PC-9 (cell line): Measurements from ENCODE around the gene MSH4. TPM values are rescaled to one million over a fixed set of nuclear protein-coding genes. Genes with fewer than 3 reads are reported as not detected.

Experiments used
- BruUV-seq: library from RNA; stranded (reverse); fragments of 400-500 nt; replicated peaks from 2 replicates; lab custom pipeline; 2021; lab: Mats Ljungman, UMichigan
- CTCF ChIA-PET: fragments of 300-600 bp; sonication (Branson Sonifier 250); formaldehyde crosslinking; loops from one replicate; lab custom pipeline; 2022; ENCODE audit warnings: antibody characterized with exemption; lab: Charles Lee
- POLR2A ChIA-PET: fragments of 300-600 bp; sonication (Branson Sonifier 250); formaldehyde crosslinking; loops from one replicate; lab custom pipeline; 2022; ENCODE audit warnings: antibody characterized with exemption; ENCODE audit not compliant: unreplicated experiment; lab: Charles Lee
- DNase-seq, 2 experiments: peaks; one replicate each; pipeline versions ENCODE4 v3.0.0 to v3.0.0-alpha.2; 2015 to 2022; ENCODE audit warnings: mixed read lengths in 1 of 2
- H2AFZ ChIP-seq: fragments of 200-600 bp; sonication (generic); 2 replicates; pipeline ENCODE4 v1.8.1; 2017; ENCODE audit warnings: antibody characterized with exemption
- H3F3A ChIP-seq: fragments of 200-600 bp; sonication (generic); 2 replicates; pipeline ENCODE4 v1.8.1; 2017; ENCODE audit warnings: antibody characterized with exemption, mild to moderate bottlenecking, low read depth; ENCODE audit not compliant: insufficient read depth
- H3K27ac ChIP-seq: fragments of 200-600 bp; sonication (generic); 2 replicates; pipeline ENCODE4 v1.6.1; 2016; ENCODE audit warnings: mixed run types
- H3K27me3 ChIP-seq: fragments of 200-600 bp; sonication (generic); 2 replicates; pipeline ENCODE4 v1.6.1; 2016; ENCODE audit warnings: low read depth, mixed run types; ENCODE audit not compliant: insufficient read depth
- H3K36me3 ChIP-seq: fragments of 200-600 bp; sonication (generic); 2 replicates; pipeline ENCODE4 v1.6.1; 2016; ENCODE audit warnings: low read depth, mixed run types
- H3K4me1 ChIP-seq: fragments of 200-600 bp; sonication (generic); replicated peaks from 2 replicates; pipeline ENCODE4 v1.6.1; 2016; ENCODE audit warnings: mixed run types; ENCODE audit not compliant: insufficient read depth
- H3K4me2 ChIP-seq: fragments of 200-600 bp; sonication (generic); 2 replicates; pipeline ENCODE4 v1.6.1; 2017; ENCODE audit warnings: mixed run types
- H3K4me3 ChIP-seq: fragments of 200-600 bp; sonication (generic); 2 replicates; pipeline ENCODE4 v1.6.1; 2016; ENCODE audit warnings: mixed run types
- H3K79me2 ChIP-seq: fragments of 200-600 bp; sonication (generic); 2 replicates; pipeline ENCODE4 v1.6.1; 2017; ENCODE audit warnings: low read depth, mixed run types
- H3K9me2 ChIP-seq: fragments of 200-600 bp; sonication (generic); 2 replicates; pipeline ENCODE4 v1.8.1; 2017; ENCODE audit warnings: mild to moderate bottlenecking; ENCODE audit not compliant: insufficient read depth
- H3K9me3 ChIP-seq: fragments of 200-600 bp; sonication (generic); 2 replicates; pipeline ENCODE4 v1.8.1; 2016; ENCODE audit warnings: low read depth; ENCODE audit not compliant: insufficient read depth
- H4K20me1 ChIP-seq: fragments of 200-600 bp; sonication (generic); 2 replicates; pipeline ENCODE4 v1.8.1; 2017; ENCODE audit not compliant: insufficient read depth
- CTCF ChIP-seq: fragments of 200-600 bp; sonication (generic); conservative IDR thresholded peaks from 2 replicates; pipeline ENCODE4 v1.6.1; 2017; ENCODE audit warnings: mixed run types, antibody characterized with exemption, mild to moderate bottlenecking, moderate library complexity
- EZH2 ChIP-seq: fragments of 200-600 bp; sonication (generic); IDR thresholded peaks from 2 replicates; pipeline ENCODE4 v1.8.0; 2017; ENCODE audit warnings: antibody characterized with exemption, low read depth
- intact Hi-C: fragments of 100-400 bp; cut with micrococcal nuclease; formaldehyde crosslinking; loops from one replicate; pipeline ENCODE4 v1.10.0; 2022; ENCODE audit not compliant: unreplicated experiment
- total RNA-seq: library from RNA; stranded (reverse); gene quantifications from 2 replicates; pipeline ENCODE4 v1.2.3, GENCODE V29; 2021

The MSH4 gene
- total RNA-seq, 1 experiment from 2014 or later = 0.35 TPM

- CTCF ChIA-PET = no interaction called here
- H3K79me2 ChIP-seq = peaks cover 44% of the 10 kb centered on the region
- intact Hi-C loops = no loop called here
Measured at GRCh38 chr1:75785320-75785982, 11.2 kb upstream of the MSH4 start.

GRCh38 chr1:75785983-75786853 lies 10.5 kb upstream of the MSH4 start, which contains the start of gene RABGGTB:
Gene RABGGTB (plus strand): TSS chr1:75786256. CDS start chr1:75786272, 16 bp downstream.
- peak within 1 kb of the TSS; percentile 86 for H3K4me2 ChIP-seq
- H3K36me3 ChIP-seq = peaks cover 45% of the 10 kb centered on the region
- TSS peak; percentile 69 for BruUV-seq
- peak within 1 kb of the TSS; percentile 88 for H3K4me3 ChIP-seq
- peaks cover 45% of the 10 kb centered on the region for H4K20me1 ChIP-seq
- peaks cover 52% of the 10 kb centered on the region for H3K79me2 ChIP-seq
- peak; percentile 88 to 95 for DNase-seq
- H3K4me1 ChIP-seq = peaks cover 37% of the 10 kb centered on the region
- TF ChIP-seq EZH2 = no peak
- TF ChIP-seq CTCF = no peak
- ChIA-PET CTCF (interaction anchor here (0.6 kb wide), 1 partner anchor 56 kb away, joined by 15 read pairs; no protein-coding TSS in a partner anchor), POLR2A (interaction anchor here (0.6 to 0.7 kb wide), 5 partner anchors 21 to 1986 kb away, joined by 3 to 5 read pairs (median 4); no protein-coding TSS in a partner anchor)
- H3K9me2 ChIP-seq = no peaks in the 10 kb centered on the region
- peaks cover 42% of the 10 kb centered on the region for H3F3A ChIP-seq
- H3K27ac ChIP-seq = peak within 1 kb of the TSS; percentile 81
- H2AFZ ChIP-seq = peak within 1 kb of the TSS; percentile 98
- H3K27me3 ChIP-seq = no peaks in the 10 kb centered on the region
- intact Hi-C loops = loop anchor here (1.0 kb wide), 1 partner anchor 62 kb away; the partner anchor contains the start of gene ACADM
- H3K9me3 ChIP-seq = no peaks in the 10 kb centered on the region

More at GRCh38 chr1:75785320-75785982, 11.2 kb upstream of the MSH4 start:
- POLR2A ChIA-PET = interaction anchor here (0.6 to 0.7 kb wide), 4 partner anchors 20 to 1985 kb away, joined by 3 to 5 read pairs (median 4); no protein-coding TSS in a partner anchor
- Histone ChIP-seq H4K20me1 (peaks cover 37% of the 10 kb centered on the region), H3K27me3 (no peaks in the 10 kb centered on the region), H3K27ac (peak overlapping the region; percentile 81), H3K4me2 (peak overlapping the region; percentile 86), H2AFZ (peak overlapping the region; percentile 98), H3F3A (peaks cover 35% of the 10 kb centered on the region), H3K36me3 (peaks cover 37% of the 10 kb centered on the region), H3K4me3 (peak overlapping the region; percentile 88), H3K9me3 (no peaks in the 10 kb centered on the region), H3K4me1 (peaks cover 29% of the 10 kb centered on the region), H3K9me2 (no peaks in the 10 kb centered on the region)
- DNase-seq = no peak
- BruUV-seq = TSS peak; percentile 99
- TF ChIP-seq CTCF = no peak
- no peak for TF ChIP-seq EZH2
